Subcutaneous adipose tissue (tissue), 4 donors: ENCODE data around the gene HPX. TPM values are rescaled to one million over a fixed set of nuclear protein-coding genes. Genes with fewer than 3 reads are reported as not detected.

Experiments used
- CTCF ChIP-seq: fragments of 450-650 bp; IDR thresholded peaks from one replicate; pipeline ENCODE4 v1.5.1; 2016; ENCODE audit warnings: low read depth, mild to moderate bottlenecking, control low read depth, antibody characterized with exemption, moderate library complexity
- total RNA-seq, 4 donors: library from RNA; depleted of rRNA; stranded (reverse); fragments of >200 nt; gene quantifications; one replicate each; pipeline ENCODE4 v1.1.0, GENCODE V29; 2016

The HPX gene
- total RNA-seq, 4 donors from 2014 or later: 0.57 to 2.4 TPM; not detected in 2

GRCh38 chr11:6388748-6389147 lies 52.0 kb downstream of the HPX start:
- no peak for TF ChIP-seq CTCF

- TF ChIP-seq CTCF: no peak
Measured at GRCh38 chr11:6387811-6388599, 52.8 kb downstream of the HPX start.

- TF ChIP-seq CTCF: no peak
Measured at GRCh38 chr11:6385046-6385777, 55.6 kb downstream of the HPX start.

Other genes with a start within 250 kb of the HPX start
- gene OR52W1, start 241.8 kb downstream of the HPX start, total RNA-seq: not detected
- gene C11orf42, start 235.4 kb downstream of the HPX start, total RNA-seq: not detected
- 10 to 100 TPM; 19.2 to 43.2 (median 31.3) TPM for gene FHIP1B, start 206.4 kb downstream of the HPX start, total RNA-seq
- not detected for gene CNGA4, start 201.9 kb downstream of the HPX start, total RNA-seq
- not detected for gene CCKBR, start 181.1 kb downstream of the HPX start, total RNA-seq
- 100 to 1,000 TPM in 2 of 4 donors, 10 to 100 TPM in 2; 34.9 to 158 (median 90.9) TPM for gene CAVIN3, start 120.5 kb downstream of the HPX start, total RNA-seq
- 10 to 100 TPM; 21.2 to 47.1 (median 25.8) TPM for gene SMPD1, start 50.5 kb downstream of the HPX start, total RNA-seq
- gene APBB1, start 21.9 kb downstream of the HPX start, total RNA-seq: 10 to 100 TPM; 17.0 to 24.1 (median 21.4) TPM
- gene TRIM3, start 33.0 kb upstream of the HPX start, total RNA-seq: 10 to 100 TPM; 11.9 to 22.0 (median 19.2) TPM
- gene ARFIP2, start 40.3 kb upstream of the HPX start, total RNA-seq: 10 to 100 TPM; 34.2 to 50.7 (median 38.4) TPM
- gene TIMM10B, start 40.5 kb upstream of the HPX start, total RNA-seq: 10 to 100 TPM; 28.2 to 37.4 (median 32.8) TPM
- gene DNHD1, start 56.3 kb upstream of the HPX start, total RNA-seq: 10 to 100 TPM in 3 of 4 donors, 1 to 10 TPM in 1; 9.9 to 30.3 (median 14.3) TPM
- 10 to 100 TPM in 2 of 4 donors, 1 to 10 TPM in 2; 8.8 to 15.4 (median 9.8) TPM for gene RRP8, start 162.6 kb upstream of the HPX start, total RNA-seq
- 100 to 1,000 TPM; 105 to 157 (median 119) TPM for gene ILK, start 162.8 kb upstream of the HPX start, total RNA-seq
- gene TAF10, start 171.2 kb upstream of the HPX start, total RNA-seq: 10 to 100 TPM; 38.2 to 55.6 (median 40.3) TPM
- gene TPP1, start 178.4 kb upstream of the HPX start, total RNA-seq: 100 to 1,000 TPM in 1 of 4 donors, 10 to 100 TPM in 3; 44.8 to 178 (median 93.7) TPM
- 10 to 100 TPM in 3 of 4 donors, 1 to 10 TPM in 1; 7.0 to 23.7 (median 10.7) TPM for gene DCHS1, start 214.8 kb upstream of the HPX start, total RNA-seq
- 10 to 100 TPM; 12.8 to 22.0 (median 15.0) TPM for gene MRPL17, start 242.4 kb upstream of the HPX start, total RNA-seq